Activated CD4-positive, alpha-beta T cell treated with anti-CD3 and anti-CD28 coated beads for 4 hours (primary cell): Measurements from ENCODE around the gene ETS2.
A peak's percentile ranks its signal among the peaks of the same experiment; 100 is the strongest.

Experiments used
- DNase-seq, 2 donors: peaks; one replicate each; pipeline ENCODE4 v3.0.0-alpha.2; 2020

ETS2 gene

DNA sequence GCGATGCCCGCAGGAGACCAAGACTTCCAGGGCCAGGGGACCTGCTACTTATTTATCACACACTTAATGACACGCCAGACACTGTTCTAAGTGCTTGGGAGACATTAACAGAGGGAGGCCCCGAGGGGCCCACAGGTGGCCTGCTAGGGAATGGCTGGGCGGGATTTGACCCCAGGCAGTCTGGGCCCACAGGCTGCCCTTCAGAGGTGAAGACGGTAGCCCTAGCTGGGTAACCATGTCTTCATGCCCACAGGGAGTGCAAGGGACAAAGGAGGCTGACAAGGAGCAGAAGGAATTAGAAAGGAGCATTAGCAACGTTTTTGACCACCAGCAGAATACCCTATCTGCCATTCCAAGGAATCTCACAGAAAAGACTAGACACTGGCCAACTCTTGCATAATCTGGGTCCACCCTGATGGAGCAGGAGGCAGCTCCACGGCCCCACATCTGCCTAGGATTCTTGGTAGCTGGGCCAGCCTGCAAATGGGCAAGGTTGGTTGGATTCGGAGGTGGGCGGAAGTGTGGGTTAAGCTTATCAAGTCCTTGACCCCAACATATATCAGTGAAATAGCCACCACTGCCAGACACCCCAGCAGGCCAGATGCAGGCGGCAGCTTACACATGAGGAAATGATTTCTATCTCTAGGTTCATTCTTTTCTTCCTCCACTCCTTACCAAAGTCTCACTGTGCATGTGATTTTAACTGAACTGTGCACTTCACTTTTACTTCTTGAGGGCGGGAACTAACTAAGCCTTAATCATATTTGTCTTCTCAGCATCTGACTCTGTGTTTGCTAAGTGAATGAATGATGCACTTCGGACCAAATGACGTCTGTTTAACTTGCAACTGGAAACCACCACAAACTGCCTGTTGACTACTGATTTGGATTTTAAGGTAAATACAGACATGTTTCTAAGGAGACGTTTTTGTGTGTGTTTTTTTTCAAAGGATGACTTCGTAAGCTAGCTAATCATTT lies 3.4 kb upstream of the ETS2 start:
- no peak for DNase-seq

DNA sequence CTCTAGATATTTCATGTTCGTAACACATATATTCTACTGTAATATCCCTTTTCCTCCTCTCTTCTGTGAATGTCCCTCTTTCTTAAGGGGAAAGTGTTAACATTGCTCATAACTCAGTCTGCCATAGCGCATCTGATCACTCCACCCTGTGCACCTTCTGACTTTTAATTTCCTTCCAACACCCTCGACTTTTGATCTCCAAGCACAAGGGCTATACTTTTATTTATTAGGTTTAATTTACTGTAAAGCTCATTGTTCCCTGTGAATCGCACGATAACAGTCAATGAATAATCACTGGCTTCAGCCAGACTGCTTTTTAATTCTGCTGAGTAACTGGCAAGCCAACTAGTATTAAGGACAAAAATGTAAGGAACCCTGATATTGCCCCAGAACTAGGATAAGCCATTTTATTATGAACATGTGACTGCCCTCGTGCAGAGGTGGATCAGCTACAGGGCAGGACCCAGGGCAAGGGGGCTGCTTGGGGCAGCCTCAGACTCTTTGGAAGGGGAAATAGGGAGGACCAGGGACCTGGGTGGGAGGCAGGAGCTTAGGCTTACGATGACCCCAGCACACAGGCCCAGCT lies 2.6 kb upstream of the ETS2 start:
- no peak for DNase-seq

DNA sequence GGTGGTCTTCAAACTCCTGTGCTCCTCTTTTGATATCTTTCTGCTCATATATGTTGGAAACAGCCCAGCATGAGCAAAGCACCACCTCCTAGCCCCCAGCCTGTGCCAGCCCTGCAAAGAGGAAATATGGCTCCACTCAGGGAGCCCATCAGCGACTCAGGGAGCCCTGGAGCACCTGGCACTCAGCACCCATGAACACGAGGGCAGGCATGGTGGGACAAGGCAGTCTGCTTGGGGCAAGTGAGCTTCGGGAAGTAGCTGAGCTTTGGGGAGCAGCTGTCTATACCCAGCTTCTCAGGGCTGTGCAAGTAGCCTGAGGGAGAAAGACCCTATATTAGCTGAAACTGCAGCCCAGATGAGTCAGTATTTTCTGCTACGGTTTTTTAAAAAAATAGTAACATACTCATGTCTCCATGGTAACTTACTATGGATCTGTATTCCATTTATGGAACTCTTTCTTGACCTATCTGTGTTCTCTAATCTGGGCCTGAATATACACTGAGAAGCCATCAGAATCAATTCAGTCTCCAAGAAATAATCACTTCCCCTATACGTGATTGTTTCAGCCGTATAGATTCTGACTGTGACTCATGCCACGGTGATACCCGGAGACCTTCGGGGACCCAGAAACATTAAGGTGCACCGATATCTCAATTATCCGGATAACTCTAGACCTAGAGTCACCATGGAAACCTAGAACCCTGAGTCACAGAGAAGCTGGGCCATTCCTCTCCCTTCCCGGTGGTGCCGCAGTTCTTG lies 1.5 kb upstream of the ETS2 start:
- DNase-seq, result no peak

DNA sequence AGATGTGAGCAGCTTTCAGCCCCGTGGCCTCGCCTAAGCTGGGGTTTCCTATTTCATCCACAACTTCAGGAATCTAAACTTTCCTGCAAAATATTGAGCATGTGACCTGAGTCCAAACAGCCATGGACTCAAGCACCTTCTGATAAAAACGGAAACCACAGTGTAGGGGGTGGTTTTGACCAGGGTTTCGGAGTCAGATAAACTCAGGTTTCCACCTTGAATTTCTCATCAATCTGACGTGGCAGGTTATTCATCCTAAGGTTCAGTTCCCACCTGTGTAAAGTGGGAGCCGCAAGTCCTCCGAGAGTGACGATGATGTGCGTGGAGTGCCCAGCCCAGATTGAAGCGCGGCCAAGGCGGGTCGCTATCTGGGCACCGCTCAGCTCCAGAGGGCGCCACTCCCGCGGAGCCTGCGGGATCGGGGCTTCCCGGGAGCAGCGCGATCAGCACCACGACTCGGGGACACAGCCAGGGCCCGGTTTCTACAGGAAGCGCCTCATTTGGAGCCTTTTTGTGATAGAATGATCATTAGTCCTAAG lies 871 bp upstream of the ETS2 start:
- DNase-seq, result peak; percentile 22 to 25

DNA sequence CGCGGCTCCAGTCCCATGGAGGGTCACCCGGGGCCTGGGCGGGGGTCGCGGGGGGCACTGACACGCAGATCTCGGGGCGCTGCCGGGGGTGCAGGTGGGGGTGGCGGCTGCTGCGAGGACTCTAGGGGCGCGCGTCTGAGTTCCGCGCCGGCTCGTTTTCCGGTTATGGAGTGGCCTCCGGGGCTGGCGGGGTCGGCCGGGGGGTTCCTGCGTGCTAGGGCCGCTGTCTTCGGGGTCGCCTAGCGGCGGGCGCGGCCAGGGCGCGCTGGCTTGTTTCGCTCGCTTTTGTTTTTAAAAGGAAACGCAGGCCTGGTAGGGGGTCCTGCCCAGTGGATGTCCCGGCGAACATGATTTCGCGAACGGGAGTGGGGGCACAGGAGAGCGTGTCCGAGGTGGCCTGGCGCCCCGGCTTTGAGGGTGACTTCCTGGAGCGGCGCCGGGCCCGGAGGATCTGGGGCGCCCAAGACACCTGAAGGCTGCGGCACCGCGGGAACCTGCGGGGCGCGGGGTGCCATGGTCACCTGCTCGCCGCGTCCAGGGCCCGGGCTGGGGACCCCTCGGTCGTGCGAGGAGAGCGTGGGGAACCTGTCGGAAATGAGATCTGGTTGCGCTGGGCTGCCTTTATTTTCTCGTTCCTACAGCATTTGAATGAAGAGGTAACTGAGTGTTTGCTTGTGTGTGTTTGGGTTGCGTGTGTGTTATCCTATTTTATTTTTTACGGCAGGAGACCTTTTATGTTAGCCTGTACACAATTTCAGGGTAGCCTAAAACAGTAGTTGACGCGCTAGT lies 618 bp downstream of the ETS2 start:
- DNase-seq, result peak; percentile 29 to 30

DNA sequence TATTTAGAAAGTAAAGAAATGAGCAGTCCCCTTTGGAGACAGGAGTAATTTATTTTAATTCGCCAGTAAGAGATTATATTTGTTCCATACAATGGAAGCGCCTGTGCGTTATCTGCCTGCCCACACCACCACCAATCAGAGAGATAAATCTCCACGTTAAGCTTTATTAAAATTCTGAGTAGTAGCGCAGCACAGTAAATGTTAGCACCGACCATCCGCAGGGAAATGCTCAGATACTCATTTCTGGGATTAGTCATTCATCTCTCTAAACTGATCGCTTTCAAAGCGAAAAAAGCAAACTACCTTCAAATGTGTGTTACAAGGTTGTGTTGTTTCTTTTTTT lies 1.2 kb downstream of the ETS2 start:
- no peak for DNase-seq

DNA sequence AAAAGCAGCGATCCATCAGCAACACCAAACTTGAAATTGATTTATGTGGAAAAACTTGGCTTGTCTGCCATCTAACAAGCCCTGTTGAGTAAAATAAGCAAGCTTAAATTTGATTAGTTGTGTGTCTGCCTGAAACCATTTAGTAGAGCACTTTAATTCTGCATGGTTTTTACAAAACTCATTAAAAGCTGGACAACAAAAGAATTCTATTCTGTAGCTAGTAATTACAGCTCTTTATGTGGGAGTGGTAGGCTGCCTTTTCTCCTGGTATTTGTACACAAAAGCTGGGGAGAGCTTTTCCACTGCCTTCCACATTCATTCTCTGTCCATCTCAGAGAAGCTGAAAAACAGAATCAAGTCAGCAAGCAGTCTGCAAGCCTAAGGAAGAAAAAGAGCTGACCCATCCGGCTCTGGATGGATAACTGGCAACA lies 1.7 kb downstream of the ETS2 start:
- no peak for DNase-seq

DNA sequence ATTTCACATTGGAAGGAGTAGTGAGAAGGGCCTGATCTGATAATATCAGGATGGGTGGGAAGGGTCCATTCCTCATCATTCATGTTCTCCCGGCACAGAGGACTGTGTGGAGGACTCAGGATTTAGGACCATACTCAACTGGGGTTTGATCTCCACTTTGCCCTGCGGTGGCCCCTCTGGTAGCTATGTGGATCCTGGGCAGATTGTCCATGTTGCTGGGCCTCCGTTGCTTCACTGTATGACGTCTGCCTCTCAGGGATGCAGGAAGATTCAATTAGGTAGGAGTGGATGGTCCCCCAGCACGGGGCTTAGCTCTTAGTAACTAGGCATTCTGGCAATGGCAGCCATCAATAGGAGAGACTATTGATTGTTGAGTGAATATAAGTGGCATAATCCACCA lies 2.3 kb downstream of the ETS2 start:
- DNase-seq, result no peak

DNA sequence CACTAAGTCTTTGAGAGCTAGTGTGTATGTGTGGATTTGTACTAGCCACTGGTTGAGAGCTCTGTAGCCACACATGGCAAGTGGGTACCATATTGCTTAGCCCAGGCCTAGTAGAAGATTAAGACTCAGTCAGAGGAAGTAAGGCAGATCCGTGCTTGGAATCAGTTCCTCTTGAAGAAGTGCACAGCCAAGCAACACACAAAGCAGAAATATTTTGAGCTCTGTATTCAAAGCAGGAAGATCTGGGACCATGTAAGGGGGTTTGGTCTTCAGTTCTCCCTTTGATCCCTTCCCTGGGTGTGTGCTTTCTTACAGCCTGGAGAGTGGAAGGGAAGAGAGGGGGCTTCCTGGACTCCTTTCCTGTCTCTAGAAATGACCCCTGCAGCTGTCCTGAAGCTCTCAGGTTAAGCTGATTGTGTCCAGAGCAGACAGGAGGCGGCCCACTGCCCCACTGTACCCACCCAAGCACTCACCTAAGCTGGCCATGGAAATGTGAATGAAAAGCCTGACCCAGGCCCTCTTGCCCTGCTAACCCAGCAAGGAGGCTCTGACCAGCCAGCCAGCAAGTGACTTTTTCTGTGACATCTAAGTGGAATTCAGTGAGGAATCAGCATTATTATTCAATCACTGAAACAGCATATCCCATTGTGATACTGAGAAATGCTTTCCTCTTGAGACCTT lies 3.6 kb downstream of the ETS2 start:
- DNase-seq, result no peak

DNA sequence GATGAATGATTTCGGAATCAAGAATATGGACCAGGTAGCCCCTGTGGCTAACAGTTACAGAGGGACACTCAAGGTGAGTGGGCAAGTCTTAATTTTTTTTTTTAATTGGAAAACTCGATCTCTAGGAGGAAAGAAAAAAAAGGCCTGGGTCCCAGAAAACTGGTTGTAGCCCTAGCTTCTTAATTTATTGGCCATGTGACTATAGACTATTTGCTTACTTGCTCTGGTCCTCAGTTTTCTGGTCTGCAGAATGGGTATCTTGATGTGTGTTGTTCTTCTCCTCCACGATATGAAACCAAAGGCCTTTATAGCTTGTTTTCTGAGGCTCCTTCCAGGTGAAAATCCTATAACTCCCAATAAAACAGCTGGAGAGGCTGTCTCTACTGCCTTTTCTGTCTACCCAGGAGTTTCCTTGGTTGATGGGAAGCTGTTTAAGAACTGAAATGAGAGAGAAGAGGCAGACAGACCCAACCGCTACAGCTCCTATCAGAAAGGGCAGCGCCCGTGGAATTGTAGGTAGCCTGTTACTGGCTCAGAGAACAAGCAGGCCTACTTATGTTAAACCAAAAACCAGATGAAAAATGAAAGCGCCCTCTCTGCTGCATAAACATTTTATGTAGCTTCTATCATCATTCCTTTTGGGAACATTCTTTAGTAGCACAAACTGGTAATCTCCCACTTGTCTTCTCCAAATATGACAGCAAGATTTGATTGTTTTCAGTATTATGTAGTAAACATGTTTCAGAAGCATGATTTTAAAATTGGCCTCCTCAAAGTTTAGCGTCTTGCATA lies 4.5 kb downstream of the ETS2 start:
- DNase-seq, result no peak

DNA sequence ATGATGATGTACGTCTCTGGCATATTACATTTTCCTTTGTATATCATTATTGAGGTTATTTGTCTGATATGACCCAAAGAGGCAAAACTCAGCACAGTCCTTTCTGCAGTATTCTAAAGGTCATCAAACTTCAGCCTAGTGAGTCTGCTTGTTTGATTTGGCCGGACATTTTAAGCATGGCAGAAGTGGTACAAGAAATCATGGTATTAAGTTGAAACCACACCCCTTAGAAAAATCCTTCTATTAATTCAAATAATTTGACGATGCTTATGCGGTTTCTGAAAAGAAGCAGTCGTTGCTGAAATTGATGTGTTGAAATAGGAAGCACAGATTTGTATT lies 5.1 kb downstream of the ETS2 start:
- DNase-seq, result no peak

DNA sequence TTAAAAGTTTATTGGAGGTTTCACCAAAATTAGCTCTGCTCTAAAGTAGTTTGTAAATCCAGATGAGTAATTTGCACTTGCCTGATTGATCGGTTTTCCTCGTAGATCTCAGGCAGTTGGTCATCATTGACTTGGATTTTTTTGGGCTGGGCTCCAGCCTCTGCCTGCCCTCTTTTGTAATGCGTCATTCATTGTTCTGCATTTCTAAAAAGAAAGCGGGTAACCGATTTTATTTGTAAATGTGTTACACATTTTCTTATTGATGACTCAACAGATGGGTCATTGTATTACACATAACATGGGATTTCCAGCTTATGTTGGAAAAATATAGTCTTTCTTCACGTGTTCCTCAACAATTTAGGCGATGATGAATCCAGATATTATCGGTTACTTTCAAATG lies 5.5 kb downstream of the ETS2 start:
- DNase-seq, result no peak

DNA sequence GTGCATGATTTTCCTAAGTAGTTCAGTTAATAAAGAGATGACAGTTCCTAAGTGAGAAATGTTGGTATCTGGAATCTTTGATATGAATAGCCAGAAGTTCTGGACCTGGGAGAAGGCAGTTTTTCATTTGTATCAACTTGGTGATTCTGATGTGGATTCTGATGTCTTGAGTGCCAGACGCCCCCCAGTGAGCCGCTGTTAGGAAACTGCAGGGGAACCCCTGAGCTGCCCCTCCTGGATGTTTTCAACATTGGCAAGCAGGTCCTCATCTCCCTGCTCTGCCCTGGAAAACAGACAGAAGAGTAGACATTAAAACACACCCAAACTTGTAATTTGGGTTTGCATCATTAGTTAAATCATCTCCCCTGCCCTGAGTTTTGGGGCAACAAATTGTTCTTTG lies 7.4 kb downstream of the ETS2 start:
- no peak for DNase-seq

DNA sequence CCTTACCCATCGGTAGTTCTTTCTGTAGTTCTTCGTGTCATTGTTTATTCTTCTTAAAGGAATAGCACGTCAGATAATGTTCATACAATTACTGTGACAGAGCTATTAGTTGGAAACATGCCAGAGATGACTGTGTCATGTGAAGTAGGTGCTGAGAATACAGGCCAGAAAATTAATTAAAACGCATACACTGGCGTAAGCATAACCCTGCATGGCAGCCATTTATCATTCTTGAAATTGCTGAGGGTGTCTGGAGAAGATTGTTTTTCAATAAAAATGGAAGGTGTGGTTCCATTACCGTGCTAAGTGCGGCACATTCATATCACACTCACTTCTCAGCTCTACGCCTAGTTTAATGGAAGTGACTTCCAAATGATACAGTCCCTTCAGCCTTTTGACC lies 7.8 kb downstream of the ETS2 start:
- no peak for DNase-seq

DNA sequence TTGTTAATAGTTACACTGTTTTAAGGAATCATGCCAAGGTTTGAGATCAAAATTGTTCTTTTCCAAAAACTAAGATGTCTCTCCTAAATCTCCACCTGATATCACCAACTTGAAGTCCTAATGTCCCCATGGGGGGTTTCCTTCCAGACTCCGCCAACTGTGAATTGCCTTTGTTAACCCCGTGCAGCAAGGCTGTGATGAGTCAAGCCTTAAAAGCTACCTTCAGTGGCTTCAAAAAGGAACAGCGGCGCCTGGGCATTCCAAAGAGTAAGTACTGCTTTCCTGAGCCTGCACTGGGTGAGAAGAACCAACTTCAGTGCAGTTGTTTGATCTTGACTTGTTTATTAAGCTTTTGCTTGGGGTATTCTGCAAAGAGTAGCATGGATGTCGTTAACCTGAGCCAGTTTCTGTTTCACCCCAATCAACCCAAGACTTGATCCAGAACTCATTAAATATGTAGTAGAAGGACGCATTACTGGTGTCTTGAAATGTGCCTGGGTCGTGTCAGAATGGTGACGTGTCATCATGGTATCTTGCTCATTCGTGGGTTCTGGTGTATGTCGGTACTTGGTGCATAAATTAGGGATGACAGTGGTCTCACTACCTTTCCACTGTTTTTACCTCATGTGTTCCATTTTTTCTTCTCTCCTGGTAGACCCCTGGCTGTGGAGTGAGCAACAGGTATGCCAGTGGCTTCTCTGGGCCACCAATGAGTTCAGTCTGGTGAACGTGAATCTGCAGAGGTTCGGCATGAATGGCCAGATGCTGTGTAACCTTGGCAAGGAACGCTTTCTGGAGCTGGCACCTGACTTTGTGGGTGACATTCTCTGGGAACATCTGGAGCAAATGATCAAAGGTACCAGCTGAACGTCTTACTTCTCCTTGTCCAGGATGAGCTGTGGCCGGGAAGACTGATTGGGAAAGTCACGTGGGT lies 8.7 kb downstream of the ETS2 start:
- DNase-seq, result no peak

DNA sequence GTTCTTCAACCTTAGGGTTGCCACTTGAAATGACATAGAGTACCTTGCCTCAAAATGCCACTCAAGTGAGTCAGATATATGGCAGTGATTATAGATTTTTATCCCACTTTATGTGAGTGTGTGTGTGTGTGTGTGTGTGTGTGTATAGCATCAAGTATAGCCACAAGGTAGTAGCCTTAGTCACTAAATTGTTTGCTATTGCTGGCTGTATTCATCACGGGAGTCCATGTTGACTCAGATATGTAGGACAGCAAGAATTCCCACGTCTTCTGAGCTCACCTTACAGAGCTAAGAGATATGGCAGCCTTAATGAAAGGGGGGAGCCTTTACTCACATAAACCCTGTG lies 9.3 kb downstream of the ETS2 start:
- DNase-seq, result no peak

DNA sequence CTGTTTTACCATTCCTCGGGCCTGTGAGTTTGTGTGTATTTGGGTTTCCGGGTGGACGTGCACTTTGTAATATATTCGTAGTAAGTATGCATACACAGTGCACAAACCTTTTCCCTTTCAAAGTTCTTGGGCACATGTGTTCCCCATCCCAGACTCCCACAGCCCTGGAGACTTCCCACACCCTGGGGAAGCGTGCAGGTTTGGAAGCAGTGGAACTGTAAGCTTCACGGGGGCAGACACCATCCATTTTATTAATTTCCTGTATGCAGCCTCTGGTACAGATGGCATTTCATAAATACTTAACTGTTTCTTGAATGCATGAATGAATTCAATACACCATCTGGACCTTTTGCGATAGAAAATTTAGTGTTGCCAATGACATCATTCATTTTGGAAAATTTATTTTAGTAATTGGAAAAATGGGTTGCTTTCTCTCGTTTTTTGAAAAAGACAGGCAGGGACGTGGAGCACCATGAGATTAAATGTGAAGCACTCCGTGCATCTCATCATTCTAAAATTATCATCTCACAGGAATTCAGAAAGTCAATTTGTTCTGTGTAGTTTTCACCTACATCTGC lies 10.8 kb downstream of the ETS2 start:
- DNase-seq, result no peak

DNA sequence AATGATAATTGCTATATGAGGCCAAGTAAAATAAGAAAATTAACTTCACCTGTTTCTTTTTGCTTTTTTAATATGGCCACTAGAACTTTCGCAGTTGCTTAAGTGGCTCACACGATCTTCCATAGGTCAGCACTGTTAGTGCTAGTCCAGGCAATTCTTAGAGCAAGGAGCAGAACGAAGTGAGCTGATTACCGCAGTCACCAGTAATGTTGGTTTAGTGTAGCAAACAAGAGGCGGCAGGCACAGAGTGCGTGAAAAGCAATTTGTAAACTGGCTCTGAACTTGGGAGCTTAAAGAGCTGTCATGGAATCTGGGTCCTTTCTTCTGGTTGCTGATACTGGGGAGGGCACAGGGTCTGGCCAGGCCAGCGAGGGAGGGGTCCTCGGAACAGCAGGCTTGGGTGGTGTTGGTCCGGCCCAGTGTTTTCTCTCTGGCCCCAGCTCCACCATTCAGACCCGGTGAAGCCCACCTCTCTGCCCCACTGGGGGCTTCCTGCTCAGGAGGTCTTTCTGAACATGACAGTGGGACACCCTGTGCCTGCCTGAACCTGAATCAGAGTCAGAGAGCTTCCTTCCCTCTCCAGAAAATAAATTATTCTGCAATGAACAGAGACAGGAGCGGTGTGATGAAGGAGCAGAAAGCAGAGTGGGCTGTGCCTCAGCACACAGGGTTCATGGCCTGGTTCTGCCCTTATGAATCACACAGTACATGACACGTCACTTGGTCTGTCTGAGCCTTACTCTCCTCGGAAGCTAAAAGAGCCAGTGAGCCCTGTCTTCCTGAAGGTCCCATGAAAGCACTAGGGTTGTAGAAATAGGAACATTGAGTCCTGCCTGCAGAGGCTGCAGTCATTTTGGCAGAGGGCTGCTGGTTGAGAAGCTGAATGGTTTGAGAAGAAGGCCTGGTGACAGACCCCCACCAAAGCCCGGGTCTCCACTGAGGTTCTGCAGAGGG lies 11.9 kb downstream of the ETS2 start:
- DNase-seq, result no peak

DNA sequence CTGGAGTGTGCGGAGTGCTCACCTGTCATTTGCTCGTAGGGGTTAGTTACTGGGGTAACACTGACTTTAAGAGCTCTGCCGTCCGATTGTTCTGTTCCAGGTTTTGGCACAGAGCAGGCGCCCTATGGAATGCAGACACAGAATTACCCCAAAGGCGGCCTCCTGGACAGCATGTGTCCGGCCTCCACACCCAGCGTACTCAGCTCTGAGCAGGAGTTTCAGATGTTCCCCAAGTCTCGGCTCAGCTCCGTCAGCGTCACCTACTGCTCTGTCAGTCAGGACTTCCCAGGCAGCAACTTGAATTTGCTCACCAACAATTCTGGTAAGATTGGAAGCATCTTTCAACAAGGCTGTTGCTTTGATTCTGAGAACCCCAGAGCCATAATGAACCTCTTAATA lies 12.6 kb downstream of the ETS2 start:
- DNase-seq, result no peak
